Activated CD4-positive, CD25-positive, alpha-beta regulatory T cell treated with anti-CD3 and anti-CD28 coated beads, Interleukin-2, amount 50 U/mL, for 24 hours (primary cell): ENCODE measurements around the gene GTF2H2C.
"Not testable (repeated sequence)": the region's sequence is repeated elsewhere in the genome, so short reads cannot be mapped to it uniquely, and the experiment has no call there.

Experiments
- ATAC-seq, 2 donors: fragments of 150-1000 bp; cut with Tn5 transposase; one replicate each; pipeline ENCODE4 v1.10.0; 2021; ENCODE audit warnings: mild to moderate bottlenecking in 1 of 2, moderate library complexity in 1 of 2

The GTF2H2C gene

DNA sequence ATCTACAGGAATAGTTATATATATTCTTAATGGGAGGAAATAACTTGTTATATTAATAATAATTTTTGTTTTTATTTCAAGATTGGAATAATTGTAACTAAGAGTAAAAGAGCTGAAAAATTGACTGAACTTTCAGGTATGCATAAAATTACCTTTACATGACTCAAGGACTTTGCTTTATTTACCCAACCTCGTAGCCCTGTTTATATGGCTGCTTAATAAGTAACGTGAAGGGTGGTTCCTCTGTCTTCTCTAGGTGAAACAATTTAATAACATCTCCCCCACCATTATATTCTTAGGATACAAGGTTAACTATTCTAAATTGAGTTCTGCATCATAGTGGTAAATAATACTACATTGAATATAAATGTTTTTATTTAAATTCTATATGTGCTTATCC, 8.1 kb downstream of the GTF2H2C start:
- not testable (repeated sequence) for ATAC-seq

DNA sequence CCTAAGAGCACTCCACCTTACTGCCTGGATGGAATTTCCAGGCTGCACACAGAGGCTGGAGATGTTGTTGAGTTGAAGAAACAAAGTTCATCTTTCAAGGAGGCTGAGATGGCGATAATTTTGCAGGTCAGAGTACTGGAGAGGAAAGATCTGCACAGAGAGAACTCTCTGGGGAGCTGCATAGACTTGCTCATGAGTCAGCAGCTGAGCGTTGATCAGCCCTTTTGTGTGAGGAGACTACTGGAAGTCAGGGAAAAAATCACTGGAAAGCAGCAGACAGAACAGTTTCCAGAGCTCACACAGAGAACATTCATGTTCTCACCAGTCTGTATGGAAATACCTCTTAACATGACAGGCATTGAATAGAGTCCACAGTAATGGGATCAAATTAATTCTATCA, 23.4 kb downstream of the GTF2H2C start:
- not testable (repeated sequence) for ATAC-seq

DNA sequence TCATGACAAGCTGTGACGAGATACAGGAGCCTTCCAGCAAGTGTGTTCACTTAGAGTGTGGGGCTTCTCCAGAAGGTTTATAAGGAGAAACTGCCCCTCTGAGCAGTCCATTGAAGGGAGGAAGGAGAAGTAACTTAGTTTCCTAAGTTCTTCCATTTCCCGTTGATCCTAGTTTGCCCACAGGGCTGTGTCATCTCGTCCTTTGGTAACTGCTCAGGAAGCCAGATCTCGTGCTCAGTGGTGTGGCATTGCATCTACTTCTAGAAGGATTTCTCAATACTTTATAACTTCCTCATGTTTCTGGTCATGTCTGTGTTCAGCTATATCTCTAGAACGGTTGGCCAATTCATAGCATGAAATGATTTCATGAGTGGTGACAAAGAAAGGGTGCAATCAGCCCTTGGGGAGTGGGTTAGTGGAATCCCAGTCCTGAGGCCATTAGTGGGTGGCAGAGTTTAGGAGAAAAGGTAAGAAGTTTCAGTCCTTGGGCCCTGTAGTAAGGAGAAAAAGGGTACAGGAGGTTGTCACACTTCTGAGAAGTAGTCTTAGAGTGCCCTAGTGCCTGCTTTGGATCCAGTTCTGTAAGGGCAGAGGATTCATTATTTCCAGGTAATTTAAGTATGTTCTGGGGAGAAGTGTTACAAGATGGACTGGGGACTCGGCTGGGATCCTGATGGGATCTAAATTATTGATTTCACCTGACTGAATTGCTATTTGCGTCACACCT, 36.3 kb downstream of the GTF2H2C start:
- ATAC-seq: not testable (repeated sequence)

DNA sequence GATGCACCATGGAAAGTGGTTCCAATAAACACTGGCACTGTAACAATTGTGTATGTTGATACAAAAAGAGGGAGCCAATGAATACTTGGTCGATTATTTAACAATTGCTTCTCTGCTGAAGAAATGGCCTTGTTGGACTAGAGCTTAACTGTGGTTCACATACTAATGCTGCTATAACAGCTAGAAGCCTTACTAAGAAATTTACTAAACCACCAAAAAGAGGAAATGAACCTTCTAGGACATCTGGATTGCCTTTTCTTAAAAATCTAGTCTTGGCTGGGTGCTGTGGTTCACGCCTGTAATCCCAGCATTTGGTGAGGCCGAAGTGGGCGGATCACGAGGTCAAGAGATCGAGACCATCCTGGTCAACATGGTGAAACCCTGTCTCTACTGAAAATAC, 42.0 kb downstream of the GTF2H2C start:
- ATAC-seq: not testable (repeated sequence)

DNA sequence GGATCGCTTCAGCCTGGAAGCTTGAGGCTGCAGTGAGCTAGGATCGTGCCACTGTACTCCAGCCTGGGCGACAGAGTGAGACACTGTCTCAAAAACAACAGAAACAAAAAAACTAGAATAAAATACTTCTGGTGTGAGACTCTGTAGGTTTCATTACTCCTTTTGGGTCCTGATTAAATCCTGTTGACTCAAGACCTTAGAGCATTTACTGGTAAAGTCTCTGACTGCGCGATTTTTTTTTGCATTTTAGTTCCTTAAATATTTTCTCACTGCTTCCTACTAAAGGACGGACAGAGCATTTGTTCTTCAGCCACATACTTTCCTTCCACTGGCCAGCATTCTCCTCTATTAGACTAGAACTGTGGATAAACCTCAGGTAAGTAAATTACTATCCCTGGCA, 46.8 kb downstream of the GTF2H2C start:
- not testable (repeated sequence) for ATAC-seq

DNA sequence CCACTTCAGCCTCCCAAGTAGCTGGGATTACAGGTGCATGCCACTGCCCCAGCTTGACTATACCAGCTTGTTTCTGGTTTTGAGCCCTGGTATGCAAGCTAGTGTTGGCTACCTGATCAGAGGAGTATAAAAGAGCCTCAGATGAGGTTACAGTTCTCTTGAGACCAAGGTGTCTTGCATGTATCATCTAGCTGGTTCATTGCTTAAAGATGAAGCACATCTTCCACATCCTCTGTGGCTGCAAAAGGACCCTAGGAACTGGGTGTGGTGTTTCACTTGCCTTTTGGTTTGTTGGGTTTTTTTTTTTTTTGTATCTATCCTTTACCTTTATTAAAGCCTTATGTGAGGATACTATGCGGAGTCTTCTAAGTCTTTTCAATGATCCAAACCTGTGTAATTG, 47.8 kb downstream of the GTF2H2C start:
- not testable (repeated sequence) for ATAC-seq

DNA sequence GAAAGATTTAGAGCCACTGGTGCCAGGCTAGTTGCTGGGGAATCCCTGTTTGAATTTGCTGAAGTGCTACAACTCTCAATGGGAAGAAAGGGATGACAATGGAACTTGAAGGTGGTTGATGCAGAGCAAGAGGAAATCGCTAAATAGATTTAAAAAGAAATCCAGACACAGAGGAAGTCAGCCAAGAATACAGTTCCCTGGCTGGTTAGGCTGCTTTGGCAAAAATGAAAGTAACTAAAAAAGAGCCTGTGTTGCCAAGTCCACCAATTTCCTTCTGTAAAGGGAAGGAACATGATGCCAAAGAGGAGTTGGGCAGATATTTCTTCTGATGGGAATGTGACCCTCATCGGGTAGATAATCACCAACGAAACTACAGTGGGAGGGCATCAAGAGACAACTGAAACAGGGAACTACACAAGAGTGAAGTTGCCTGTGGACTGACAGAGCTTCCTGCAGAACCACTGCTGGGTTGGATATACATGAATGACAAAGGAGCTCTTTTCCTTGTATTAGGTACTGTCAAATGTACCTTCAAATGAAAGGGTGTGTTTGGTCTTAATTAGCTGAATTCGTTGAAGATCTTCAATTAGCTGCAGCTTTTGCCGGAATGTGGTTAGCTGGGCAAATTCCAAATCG, 49.0 kb downstream of the GTF2H2C start:
- ATAC-seq: not testable (repeated sequence)

DNA sequence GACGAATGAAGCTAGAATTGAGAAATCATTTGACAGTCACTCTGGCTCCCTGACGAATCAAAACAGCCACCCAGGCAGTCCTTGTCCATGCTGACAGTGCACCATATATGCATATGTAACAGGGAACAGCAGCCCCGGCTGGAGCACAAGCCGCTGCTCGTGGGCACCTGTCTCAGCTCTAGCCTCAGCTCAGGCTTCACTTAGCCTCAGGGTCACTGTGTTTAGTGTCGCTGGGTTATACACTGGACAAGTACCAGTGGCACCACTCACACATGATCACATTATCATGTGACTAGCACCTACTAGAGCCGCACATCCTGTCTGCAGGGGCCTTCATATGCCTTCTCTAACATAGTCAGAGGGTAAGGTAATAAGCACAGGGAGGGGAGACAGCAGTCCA, 54.9 kb downstream of the GTF2H2C start:
- not testable (repeated sequence) for ATAC-seq

DNA sequence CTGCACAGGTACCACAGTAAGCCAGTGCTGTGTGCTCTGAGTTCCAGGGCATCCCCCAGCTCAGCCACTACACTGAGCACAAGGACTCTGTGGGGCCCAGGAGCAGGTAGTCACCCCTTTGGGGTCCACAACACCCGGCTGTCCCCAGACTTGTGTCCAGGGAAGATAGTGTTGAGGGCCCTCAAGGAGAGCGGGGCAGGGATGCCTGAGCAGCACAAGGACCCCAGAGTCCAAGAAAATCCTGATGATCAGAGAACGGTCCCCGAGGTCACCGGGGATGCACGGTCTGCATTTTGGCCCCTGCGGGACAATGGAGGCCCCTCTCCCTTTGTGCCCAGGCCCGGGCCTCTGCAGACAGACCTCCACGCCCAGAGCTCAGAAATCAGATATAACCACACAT, 71.9 kb downstream of the GTF2H2C start:
- not testable (repeated sequence) for ATAC-seq
